Measurements from ENCODE around the gene CFAP299.
"Not testable (repeated sequence)": the region's sequence is repeated elsewhere in the genome, so short reads cannot be mapped to it uniquely, and the experiment has no call there.

CFAP299 gene

GRCh38 chr4:80610199-80610598 is 274.7 kb downstream of the CFAP299 start:
- no peak for DNase-seq (ENCODE audit: low read depth in 2 of 2)

DNA sequence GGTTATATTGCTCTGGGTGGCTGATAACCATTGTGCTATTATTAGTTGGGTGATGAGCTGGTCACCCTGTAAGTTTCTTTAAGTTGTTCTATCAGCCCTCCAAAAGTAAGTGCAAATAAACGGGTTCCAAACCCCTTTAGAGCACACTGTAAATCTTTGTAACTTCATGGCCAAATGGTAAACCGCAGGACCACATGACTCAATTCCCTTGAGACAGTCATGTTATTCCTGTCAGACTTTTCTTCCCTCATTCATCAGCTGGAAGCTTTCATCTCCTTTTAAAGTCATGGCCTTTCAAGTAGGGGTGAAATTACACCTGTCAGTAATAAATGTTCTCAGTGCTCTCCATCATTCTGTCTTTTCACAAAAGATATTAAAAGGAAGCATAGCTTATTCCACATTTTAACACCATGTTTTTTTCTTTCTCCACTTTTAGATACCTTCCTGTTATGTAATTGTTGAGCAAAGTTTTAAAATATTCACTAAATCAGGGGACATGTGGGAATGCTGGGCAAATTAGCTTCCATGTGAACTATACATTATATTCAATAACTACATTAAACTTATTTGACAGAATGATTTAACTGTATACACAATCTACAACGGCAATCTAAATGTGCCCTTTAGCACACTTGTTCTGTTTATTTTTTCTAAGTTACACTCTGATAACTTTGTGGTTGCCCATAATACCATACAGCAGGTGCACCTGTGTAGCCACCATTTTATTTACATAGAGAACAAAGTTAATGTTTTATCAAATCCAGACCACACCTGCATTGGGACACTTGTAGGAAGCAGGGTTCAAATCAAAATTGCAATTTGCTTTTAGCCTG is 275.5 kb downstream of the CFAP299 start:
- DNase-seq (ENCODE audit: low read depth in 2 of 2) = no peak

DNA sequence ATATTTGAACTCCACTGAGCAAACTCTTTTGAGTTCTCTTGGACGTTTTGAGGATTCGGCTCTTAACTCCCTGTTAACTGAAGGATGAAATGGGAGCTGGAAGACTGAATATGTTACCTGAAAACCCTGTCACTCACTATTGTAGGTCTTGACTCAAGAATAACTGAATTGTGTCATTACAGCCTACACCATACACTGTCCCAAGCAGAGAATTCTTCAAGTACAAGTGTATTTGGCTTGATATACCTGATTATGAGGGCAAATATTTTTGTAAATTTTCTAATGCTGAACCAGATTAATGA is 276.1 kb downstream of the CFAP299 start:
- DNase-seq (ENCODE audit: low read depth in 2 of 2) = no peak

DNA sequence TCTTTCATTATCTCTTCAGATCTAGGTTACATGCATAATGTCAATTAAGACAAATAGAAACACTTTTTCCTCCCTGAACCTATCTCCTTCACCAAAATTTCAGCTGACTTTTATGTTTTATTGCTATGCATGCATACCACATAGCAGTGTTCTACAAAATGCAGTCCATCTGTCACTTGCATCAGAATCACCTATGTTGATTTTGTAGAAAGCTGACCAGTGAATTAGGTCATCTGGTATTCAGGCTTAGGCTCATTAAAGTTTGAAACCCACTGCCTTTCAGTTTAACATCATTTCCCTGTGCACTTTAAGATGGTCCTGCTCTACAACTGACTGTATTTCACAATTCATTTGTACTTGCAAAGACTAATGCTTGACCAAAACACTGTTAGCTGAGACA is 277.9 kb downstream of the CFAP299 start:
- DNase-seq (ENCODE audit: low read depth in 2 of 2) = no peak

GRCh38 chr4:80614319-80614718 is 278.8 kb downstream of the CFAP299 start:
- DNase-seq (ENCODE audit: low read depth in 2 of 2) = no peak

GRCh38 chr4:80615099-80615498 is 279.6 kb downstream of the CFAP299 start:
- no peak for DNase-seq (ENCODE audit: low read depth in 2 of 2)

GRCh38 chr4:80619070-80619674 is 283.6 kb downstream of the CFAP299 start:
- no peak for DNase-seq (ENCODE audit: low read depth in 2 of 2)

GRCh38 chr4:80631861-80632260 is 296.3 kb downstream of the CFAP299 start:
- no peak for DNase-seq (ENCODE audit: low read depth in 2 of 2)

- no peak for DNase-seq (ENCODE audit: low read depth in 2 of 2)
These were observed 301.7 kb downstream of the CFAP299 start for GRCh38 chr4:80637190-80637589.

GRCh38 chr4:80646061-80646460 is 310.5 kb downstream of the CFAP299 start:
- DNase-seq (ENCODE audit: low read depth in 2 of 2) = no peak

- no peak for DNase-seq (ENCODE audit: low read depth in 2 of 2)
These were observed 320.1 kb downstream of the CFAP299 start for GRCh38 chr4:80655662-80656061.

GRCh38 chr4:80670118-80670517 is 334.6 kb downstream of the CFAP299 start:
- DNase-seq (ENCODE audit: low read depth in 2 of 2) = not testable (repeated sequence)

DNA sequence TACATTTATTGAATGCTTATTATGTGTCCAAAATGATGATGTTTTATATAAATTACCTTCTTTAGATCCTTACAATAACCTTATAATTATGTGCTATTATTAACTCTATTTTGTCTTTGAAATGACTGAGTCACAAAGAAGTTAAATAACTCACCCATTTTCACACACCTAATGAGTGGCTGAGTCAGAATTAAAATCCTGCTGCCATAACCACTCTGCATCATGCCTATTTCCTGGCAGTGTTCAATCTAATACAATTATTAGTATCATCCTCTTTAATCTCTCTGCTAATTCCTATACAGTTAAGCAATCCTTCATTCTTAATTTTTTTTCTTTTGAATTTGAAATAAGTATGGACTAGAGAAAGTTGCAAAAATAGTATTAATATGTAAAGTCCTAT is 342.9 kb downstream of the CFAP299 start:
- no peak for DNase-seq (ENCODE audit: low read depth in 2 of 2)

DNA sequence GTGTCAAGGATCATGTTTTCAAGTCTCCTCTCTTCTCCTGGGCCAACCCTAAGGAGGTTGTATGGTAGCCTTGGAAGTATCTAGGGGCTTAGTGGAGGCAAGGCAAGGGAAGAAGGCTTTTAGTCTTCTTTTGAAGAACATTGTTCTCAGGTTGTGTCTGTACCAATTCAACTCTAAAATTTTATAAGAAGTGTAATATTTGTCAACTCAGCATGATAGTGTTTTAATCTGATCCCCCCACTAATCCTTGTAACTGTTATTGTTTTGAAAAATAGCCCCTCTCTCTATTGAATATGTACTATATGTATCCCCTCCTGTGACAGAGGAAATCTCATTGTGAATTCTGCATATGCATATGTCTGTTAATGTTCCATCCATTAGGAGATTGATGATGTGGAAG is 345.4 kb downstream of the CFAP299 start:
- no peak for DNase-seq (ENCODE audit: low read depth in 2 of 2)

GRCh38 chr4:80685214-80685613 is 349.7 kb downstream of the CFAP299 start:
- DNase-seq (ENCODE audit: low read depth in 2 of 2) = no peak

DNA sequence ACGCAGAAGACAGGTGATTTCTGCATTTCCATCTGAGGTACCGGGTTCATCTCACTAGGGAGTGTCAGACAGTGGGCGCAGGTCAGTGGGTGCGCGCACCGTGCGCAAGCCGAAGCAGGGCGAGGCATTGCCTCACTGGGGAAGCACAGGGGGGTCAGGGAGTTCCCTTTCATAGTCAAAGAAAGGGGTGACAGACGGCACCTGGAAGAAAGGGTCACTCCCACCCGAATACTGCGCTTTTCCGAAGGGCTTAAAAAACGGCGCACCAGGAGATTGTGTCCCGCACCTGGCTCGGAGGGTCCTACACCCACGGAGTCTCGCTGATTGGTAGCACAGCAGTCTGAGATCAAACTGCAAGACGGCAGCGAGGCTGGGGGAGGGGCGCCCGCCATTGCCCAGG is 352.2 kb downstream of the CFAP299 start:
- not testable (repeated sequence) for DNase-seq (ENCODE audit: low read depth in 2 of 2)

GRCh38 chr4:80694171-80694570 is 358.6 kb downstream of the CFAP299 start:
- no peak for DNase-seq (ENCODE audit: low read depth in 2 of 2)

- no peak for DNase-seq (ENCODE audit: low read depth in 2 of 2)
These were observed 369.8 kb downstream of the CFAP299 start for GRCh38 chr4:80705311-80705710.

GRCh38 chr4:80709082-80709869 is 373.7 kb downstream of the CFAP299 start:
- no peak for DNase-seq (ENCODE audit: low read depth in 2 of 2)

DNA sequence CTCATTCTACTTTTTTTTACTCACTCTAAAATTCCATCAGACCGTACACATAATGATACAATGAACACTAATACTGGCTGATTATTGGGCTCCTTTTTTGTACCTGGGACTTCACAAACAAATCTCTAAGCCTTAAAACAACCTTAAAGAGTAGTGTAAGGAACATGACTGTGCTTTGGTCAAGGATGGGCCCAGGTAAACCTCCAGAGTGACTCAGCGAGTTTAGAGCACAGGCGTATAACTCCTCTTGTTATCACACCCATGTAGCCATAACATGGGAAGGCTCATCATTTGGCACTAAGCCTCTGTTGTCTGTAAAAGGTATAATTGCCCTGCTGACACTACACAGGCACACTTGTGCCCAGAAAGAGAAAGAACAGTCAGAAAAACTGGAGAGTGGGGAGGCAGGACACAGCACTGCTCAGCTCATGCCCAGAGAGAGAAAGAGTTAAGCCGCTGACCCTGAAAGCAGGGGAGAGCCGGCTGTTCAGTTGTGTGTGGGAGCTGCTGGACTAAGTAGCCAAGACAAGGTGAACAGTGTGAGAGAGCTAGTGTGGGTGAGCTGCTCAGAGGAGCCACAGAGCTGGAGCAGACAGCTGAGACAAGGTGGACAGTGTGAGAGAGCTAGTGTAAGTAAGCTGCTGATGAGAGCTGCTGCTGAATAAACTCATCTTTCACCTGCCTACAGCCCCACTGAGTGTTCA is 375.4 kb downstream of the CFAP299 start:
- DNase-seq (ENCODE audit: low read depth in 2 of 2) = no peak

GRCh38 chr4:80711956-80712355 is 376.4 kb downstream of the CFAP299 start:
- no peak for DNase-seq (ENCODE audit: low read depth in 2 of 2)

GRCh38 chr4:80713409-80713808 is 377.9 kb downstream of the CFAP299 start:
- no peak for DNase-seq (ENCODE audit: low read depth in 2 of 2)

Measured in stimulated activated CD4-positive, alpha-beta T cell treated with anti-CD3 and anti-CD28 coated beads, Interleukin-15, amount 100 ng/mL, for 48 hours (primary cell).